Measurements from ENCODE around the gene NRP2.

- TF ChIP-seq ZFP36 (IDR thresholded peaks at IDR 0.05; ENCODE audit: borderline replicate concordance, partially characterized antibody): no peak
- TF ChIP-seq KDM1A (IDR thresholded peaks at IDR 0.05; ENCODE audit: low read depth): no peak
- TF ChIP-seq POLR2A (IDR thresholded peaks at IDR 0.05; ENCODE audit: low read length): no peak
Measured at GRCh38 chr2:205763708-205764211, 81.5 kb downstream of the NRP2 start.

All from A549 (cell line).